GM18873 (cell line): ENCODE data around the gene GYPE.
"Not testable (repeated sequence)": the region's sequence is repeated elsewhere in the genome, so short reads cannot be mapped to it uniquely, and the experiment has no call there.

ENCODE experiments used
- ATAC-seq: cut with Tn5 transposase; IDR thresholded peaks from one replicate; pipeline ENCODE4 v1.9.1; 2021; ENCODE audit warnings: mild to moderate bottlenecking, moderate library complexity, moderate number of reproducible peaks; ENCODE audit not compliant: unreplicated experiment, low FRiP score

GYPE gene

DNA sequence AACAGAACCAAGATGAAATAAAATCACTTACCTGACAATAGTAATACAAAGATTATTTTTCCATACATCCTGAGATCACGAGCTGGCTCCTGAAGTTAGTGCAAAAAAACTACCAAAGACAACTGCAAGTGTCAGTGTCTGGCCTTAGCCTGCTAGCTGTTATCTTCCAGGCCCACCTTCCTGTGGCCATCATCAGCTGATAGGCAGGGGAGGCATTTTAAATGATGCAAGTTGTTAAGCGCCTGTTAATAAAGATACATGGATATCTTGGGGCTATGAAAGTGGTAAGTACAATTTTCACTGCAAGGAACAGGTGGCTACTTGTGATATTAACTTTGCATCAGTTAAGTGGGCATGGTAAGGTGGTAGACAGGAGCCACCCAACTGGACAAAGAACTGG lies at the start of gene GYPE:
Gene GYPE, minus strand, starts transcription at position 120 of the 400 bp plus-strand sequence. Its CDS starts 52 bp downstream, at position 68.
- ATAC-seq: not testable (repeated sequence)

DNA sequence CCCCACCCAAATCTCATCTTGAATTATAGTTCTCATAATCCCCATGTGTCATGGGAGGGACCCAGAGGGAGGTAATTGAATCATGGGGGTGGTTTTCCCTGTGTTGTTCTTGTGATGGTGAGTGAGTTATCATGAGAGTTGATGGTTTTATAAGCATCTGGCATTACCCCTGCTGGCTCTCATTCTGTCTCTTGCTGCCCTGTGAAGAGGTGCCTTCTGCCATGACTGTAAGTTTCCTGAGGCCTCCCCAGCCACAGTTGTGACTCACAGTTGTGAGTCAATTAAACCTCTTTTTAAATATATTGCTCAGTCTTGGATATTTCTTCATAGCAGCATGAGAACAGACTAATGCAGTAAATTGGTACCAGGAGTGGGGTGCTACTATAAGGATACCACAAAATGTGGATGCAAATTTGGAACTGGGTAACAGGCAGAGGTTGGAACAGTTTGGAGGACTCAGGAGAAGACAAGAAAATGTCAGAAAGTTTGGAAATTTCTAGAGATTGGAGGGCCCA lies 46.2 kb upstream of the GYPE start:
- not testable (repeated sequence) for ATAC-seq

DNA sequence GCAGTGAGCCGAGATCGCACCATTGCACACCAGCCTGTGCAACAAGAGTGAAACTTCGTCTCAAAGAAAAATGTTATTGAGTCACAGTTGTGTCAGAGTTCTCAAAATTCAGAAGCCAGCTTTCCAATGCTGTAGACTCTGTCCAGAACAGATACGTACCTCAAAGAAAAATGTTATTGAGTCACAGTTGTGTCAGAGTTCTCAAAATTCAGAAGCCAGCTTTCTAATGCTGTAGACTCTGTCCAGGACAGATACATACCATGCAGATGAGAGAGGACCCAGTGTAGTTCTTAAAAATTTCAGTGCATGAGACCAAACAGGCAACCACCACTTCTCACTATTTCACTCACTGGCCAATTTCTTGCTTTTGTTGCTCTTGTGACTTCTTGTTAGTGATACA lies 45.6 kb upstream of the GYPE start:
- ATAC-seq: not testable (repeated sequence)

DNA sequence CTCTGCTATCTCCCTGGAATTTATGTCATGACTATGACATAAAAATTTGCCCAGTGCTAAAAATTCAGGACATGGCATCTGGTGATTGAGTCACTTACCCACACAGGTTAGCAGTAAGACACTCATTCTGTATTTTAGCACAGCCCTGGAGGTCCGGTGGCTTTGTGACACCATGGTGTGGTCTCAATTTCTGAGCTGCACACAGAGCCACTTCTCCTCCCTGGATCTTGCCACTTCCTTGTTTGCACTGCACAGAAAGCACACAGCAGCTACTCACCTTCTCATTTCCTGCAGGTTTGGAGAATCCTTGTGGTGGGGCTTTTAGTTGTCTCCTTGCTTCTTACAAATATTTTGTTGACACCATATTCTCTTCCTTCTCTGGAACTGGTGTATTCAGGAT lies 44.8 kb upstream of the GYPE start:
- not testable (repeated sequence) for ATAC-seq

DNA sequence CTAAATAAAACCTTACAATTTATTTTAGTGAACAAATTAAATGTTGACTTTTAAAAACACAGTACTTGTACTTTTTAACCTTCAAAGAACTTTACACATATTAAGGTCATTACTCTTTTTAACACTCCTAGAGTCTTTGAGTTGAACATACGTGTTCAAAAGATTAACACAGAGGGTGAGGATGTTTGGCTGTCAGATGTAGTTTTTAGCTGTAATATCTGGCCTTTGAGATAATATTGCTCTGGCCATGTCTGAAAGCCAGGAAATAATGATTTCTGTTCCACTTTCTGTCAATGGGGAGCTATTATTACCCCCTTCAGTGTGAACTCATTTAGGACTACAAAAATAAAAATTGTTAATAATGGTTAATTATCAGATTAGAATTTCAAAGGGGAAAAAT lies 42.1 kb upstream of the GYPE start:
- not testable (repeated sequence) for ATAC-seq

DNA sequence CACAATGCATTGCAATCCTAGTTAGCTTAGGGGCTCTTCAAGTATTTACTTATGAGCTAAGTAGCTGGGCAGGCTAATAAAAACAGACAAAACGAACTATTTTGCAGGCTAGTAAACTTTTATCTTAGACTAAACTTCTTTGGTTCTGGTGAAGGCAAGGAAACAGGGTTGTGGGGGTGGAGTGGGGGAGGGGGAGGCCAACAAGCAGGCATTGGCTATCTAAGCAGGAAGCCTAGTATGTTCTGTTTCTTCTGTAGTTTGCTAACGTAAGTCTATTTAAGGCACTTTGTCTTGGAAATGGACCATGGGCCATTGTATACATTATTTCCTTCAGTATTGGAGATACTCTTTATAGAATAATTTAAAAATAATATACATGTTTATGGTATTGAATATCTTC lies 35.3 kb upstream of the GYPE start:
- not testable (repeated sequence) for ATAC-seq

DNA sequence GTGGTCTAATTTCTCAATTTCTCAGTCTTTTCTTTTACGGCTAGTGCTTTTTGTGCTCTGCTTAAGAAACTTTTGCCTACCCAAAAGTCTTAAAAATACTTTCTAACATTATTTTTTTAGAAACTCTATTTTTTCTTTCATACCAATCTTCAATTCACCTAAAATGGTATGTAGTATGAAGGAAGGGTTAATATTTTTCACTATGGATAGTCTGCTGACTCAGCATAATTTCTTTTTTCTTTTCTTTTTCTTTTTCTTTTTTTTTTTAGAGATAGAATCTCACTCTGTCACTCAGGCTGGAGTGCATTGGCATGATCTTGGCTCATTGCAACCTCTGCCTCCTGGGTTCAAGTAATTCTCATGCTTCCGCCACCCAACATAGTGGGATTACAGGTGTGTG lies 34.2 kb upstream of the GYPE start:
- no peak for ATAC-seq

DNA sequence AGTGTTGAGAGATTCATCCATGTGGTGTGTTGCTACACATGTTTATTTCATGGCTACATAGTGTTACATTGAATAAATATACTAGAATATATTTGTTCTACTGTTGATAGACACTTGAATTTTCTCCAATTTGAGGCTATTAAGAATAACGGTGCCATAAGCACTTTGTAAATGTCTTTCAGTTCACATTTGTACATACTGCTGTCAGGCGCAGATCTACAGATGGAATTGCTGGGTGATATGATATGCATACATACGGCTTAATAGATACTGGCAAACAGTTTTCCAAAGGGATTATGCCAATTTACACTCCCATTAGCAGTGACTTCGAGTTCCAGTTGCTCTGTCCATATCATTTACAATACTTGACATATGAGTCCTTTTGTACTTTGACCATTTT lies 33.5 kb upstream of the GYPE start:
- not testable (repeated sequence) for ATAC-seq

DNA sequence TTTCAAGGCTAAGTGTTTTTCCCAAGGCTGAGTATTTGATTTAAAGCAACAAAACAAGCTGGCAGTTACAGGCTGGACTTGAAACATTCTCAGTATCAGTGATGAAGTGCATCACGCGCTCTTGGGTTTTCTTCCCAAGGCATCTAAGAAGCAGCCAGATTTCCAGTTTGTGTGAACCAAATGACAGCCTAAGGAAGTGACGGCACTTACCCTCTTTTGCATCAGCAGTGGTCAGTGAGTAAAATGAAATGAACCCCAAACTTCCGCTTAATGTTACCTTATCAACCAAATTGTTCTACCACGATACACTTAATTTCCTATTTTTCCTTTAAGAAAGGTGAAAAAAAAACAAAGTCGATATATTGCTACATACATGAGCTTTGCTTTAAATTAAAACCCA lies 15.8 kb upstream of the GYPE start:
- ATAC-seq: no peak

DNA sequence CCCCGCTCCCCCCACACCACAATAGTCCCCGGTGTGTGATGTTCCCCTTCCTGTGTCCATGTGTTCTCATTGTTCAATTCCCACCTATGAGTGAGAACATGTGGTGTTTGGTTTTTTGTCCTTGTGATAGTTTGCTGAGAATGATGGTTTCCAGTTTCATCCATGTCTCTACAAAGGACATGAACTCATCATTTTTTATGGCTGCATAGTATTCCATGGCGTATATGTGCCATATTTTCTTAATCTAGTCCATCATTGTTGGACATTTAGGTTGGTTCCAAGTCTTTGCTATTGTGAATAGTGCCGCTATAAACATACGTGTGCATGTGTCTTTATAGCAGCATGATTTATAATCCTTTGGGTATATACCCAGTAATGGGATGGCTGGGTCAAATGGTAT lies 11.1 kb upstream of the GYPE start:
- not testable (repeated sequence) for ATAC-seq

DNA sequence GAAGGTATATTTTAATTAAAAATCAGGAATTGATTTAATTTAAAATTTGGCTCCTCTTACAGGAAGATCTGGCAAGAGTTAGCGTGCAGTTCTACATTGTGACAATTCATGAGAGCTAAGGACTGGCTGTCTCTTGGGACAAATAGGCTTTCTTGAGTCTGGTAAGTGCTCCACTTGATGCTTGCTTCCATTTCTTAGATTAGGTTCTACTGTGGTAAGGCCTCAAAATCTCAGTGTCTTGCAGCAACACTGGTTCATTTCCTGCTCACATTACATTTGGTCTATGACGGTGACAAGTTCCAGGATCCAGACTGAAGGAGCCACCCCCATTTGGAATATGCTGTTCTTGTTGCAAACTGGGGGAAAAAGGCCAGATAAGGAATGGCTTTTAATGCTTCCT lies 7.1 kb upstream of the GYPE start:
- ATAC-seq: not testable (repeated sequence)

DNA sequence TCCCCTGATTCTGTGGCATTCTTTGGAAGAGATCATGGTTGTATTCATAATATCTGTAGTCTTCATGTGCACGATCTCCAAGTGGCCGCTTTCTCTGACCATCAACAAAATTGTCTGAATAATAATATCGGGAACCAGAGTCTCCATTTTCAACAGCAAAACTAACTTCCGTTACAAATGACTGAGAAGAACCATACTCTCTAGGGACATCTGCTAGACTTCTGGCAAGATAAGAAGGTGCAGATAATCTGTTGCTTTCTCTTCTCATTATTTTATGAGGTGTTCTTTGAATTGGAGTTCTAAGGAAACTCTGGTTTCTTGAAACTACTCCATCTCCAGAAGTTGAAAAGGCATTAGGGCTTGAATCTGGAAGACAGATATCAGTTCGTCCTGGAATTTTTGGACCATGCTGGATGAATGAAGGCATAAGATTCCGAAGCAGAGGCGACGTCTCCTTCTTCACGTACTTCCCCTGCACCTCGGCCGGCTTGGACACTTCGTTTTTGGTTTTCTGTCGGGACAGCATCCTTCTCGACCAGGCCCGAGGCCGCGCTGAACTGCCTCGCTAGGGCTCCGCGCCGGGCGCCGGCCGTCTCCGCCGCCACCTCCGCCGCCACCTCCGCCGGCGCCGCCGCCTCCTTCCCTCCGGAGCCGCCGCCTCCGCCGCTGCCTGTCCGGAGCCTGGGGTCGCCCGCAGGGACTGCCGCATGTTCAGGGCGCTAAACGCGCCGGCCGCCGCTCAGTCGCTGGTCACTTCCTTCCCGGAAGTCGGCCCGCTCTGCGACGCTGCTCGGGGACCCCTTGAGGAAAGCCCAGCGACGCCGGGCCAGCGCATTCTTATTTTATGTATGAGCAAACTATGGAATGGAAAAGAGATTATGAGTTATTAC lies 6.4 kb upstream of the GYPE start:
- ATAC-seq: peak; percentile 44

DNA sequence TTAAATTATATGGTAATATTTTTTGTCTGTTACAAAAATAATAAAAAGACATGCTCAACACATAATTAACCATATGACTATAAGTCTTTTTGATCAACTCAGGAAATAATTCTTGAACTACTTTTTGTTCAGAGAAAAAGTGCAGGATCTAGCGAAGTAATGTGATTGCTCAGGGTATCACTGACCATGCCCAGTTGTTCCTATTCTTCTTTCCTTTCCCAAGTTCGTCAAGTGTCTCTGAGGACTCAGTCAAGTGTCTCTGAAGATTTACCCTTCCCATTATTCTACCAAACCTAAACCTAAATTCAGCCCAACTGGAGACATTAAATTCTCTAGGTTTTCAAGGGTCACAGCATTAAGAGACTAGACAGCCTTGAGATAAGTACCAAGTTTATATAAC lies 5.5 kb upstream of the GYPE start:
- ATAC-seq: not testable (repeated sequence)

DNA sequence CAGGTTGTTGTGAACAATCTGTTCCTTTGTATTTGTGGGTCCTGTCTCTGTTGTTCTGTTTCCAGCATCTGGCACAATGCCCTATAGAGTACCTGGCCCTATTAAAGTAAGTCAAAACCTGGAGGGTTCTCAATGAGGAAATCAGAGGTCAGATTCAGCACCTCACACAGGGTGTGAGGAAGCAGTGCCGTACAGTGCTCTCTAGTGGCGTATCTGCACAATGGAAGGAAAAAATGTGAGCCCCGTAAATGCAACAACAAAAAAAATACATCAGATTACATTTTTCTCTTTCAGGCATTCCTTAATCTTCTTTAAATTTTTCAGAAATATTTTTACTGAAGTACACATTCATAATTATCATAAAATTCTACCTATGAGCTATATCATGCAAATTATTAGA lies 2.5 kb upstream of the GYPE start:
- ATAC-seq: peak; percentile 52

DNA sequence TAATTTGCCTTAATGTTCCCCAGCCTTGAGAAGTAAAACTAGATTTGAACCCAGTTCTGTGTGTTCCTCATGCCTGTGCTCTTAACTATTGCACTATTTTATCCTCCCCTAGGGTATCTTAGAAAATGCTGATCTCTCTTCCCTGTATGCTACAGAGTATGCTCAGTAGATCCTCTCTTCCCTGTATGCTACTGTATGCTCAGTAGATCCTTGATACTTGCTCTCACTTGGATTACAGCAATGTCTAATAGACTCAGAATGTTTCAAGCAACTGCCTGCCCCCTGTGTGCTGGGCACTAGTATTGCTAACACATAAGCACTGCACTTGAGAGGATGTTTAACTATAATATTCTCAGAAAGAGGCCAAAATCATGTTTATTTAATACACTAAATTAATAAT lies 928 bp downstream of the GYPE start:
- ATAC-seq: not testable (repeated sequence)

DNA sequence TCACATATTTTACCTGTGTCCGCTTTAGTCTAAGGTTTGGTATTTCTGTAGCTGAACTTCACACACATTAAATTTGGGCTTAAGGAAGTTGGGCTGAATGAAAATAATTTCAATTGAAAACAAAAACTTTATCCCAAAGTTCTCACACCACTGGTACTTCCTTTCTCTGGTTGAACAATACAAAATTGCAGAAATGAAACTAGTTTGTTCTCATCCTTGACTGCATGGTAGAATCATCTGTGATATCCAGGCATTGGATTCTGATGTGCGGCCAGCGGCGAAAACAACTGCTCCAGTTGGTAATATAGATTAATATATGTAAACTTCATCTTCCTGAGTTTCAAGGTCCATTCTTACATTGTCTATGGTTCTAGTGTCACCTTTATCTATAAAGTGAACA lies 15.0 kb downstream of the GYPE start:
- ATAC-seq: not testable (repeated sequence)

DNA sequence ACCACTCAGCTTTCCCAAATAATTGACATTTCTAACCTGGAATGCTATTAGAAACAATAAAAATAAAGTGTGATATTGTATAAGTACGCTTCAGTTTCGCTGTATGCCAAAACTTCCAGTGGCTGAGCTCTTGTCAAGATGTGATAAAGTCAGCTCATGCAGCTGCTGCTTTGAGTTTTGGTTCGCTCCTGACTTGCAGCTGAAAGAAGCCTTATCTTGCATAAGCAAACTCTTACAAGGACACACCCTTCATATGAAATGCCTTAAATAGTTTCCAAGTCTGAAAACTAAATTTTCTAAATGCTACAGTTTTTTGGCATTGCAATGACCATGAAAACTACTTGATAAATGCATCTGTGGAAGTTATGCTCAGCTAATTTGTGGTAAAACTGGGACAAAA lies 17.2 kb downstream of the GYPE start:
- not testable (repeated sequence) for ATAC-seq

DNA sequence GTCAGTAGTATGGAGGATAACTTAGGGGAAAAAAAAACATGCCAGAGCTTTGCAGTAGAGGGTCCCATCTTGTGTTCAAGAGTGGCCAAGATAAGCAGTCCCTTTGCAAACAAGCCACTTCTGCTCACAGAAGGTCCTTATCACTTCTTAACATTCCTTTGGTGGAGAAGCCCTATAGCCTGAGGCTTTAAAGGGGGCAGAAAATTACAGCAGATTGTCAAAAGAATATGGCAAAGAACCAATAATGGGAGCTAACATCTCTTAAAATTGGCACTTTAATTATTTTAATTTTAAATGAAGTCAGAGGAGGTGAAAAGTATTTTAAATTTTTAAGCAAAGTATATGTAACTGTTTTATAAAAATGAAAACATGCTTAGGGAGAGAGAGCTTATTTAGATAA lies 20.4 kb downstream of the GYPE start:
- ATAC-seq: not testable (repeated sequence)

DNA sequence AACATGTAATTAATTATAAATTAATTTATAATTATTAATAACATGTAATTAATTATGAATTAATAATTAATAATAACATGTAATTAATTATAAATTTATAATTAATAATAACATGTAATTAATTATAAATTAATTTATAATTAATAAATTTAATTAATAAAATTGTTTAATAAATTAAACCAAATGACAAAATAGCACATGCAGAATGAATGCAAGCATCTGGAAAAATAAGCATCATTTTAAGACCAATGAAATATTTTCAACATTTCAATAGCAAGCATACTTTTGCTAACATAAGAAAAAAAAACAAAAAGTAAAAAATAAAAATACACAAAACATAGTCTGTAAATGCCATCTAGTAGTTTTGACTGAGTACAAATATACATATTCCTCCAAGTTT lies 21.8 kb downstream of the GYPE start:
- no peak for ATAC-seq

DNA sequence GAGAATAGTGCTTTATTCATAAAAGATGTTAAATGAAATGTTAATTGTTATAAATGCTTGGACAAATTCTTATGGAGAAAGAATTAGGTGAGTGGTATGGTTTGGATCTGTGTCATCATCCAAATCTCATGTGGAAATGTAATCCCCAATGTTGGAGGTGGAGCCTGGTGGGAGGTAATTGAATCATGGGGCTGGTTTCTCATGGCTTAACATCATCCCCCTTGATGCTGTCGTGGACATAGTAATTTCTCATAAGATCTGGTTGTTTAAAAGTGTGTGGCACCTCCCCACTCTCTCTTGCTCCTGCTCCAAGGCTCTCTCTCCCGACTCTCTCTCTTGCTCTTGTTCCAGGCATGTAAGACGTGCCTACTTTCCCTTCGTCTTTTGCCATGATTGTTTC lies 22.5 kb downstream of the GYPE start:
- ATAC-seq: no peak

DNA sequence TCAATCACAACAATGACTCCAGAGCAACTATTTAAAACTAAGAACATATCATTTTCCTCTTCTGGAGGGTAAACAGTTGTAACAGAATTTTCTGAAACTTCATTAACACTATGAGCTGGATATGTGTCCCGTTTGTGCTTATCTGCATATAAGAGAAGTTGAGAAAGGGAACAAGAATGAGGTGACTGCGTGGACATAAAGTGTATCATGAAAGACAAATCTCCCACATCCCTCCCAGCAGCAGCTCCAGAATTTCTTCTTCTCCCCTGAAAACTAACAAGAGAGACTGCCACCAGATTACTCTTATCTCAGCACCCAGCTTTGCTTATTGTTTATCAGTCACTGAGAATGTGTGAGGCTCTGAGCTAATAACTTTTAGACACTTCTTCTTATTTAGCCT lies 25.8 kb downstream of the GYPE start:
- ATAC-seq: not testable (repeated sequence)

DNA sequence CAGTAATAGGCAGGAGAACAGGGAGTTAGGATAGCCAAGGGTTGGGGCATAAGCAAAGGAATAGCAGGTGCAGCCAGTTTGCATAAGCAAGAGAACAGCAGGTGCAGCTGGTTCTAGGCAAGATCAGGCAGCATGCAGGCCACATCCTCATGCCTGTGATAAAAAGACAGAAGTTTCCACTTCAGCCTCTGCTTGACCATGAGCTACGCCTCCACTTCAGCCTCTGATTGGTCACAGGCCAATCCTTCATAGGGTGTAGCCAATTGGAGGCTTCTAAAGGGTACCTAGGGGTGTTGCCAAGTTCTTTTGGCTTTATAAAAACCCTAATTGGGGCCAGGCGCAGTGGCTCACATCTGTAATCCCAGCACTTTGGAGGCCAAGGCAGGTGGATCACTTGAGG lies 30.0 kb downstream of the GYPE start:
- ATAC-seq: not testable (repeated sequence)
